CD14-positive monocyte (primary cell): ENCODE data around the gene RPTOR. TPM values are rescaled to one million over a fixed set of nuclear protein-coding genes. Genes with fewer than 3 reads are reported as not detected.

ENCODE experiments used
- DNase-seq, 3 donors: peaks; one replicate each; pipeline ENCODE4 v3.0.0-alpha.2; 2011 to 2022
- H2AFZ ChIP-seq: 2 replicates; pipeline ENCODE4 v1.6.0; 2012; ENCODE audit warnings: mild to moderate bottlenecking, low read depth, low read length, inconsistent platforms; ENCODE audit not compliant: insufficient read depth, poor library complexity, severe bottlenecking
- H3K27ac ChIP-seq, 2 donors: 1 replicate in 1 of 2; 2 replicates in 1 of 2; pipeline ENCODE4 v1.5.1; 2012 to 2013; ENCODE audit warnings: low read length in 2 of 2, control low read depth in 1 of 2, inconsistent platforms in 1 of 2, low read depth in 1 of 2, mild to moderate bottlenecking in 1 of 2
- H3K27me3 ChIP-seq, 2 donors: one replicate each; pipeline versions ENCODE4 v1.6.0 to v1.6.1; 2011 to 2013; ENCODE audit warnings: low read length in 2 of 2; ENCODE audit not compliant: control insufficient read depth in 2 of 2, insufficient read depth in 2 of 2
- H3K36me3 ChIP-seq, 2 donors: replicated peaks in 1 of 2; 1 replicate in 1 of 2; 2 replicates in 1 of 2; pipeline versions ENCODE4 v1.5.1 to v1.6.1; 2012 to 2013; ENCODE audit warnings: low read length in 2 of 2, control low read depth in 1 of 2, inconsistent platforms in 1 of 2, mild to moderate bottlenecking in 1 of 2; ENCODE audit not compliant: insufficient read depth in 2 of 2, control insufficient read depth in 1 of 2
- H3K4me1 ChIP-seq, 2 donors: 1 replicate in 1 of 2; 2 replicates in 1 of 2; pipeline versions ENCODE4 v1.5.1 to v1.6.1; 2012 to 2013; ENCODE audit warnings: low read length in 2 of 2, control low read depth in 1 of 2, inconsistent platforms in 1 of 2, mild to moderate bottlenecking in 1 of 2, moderate library complexity in 1 of 2; ENCODE audit not compliant: insufficient read depth in 2 of 2, control insufficient read depth in 1 of 2
- H3K4me2 ChIP-seq: replicated peaks from 2 replicates; pipeline ENCODE3; 2012; ENCODE audit warnings: low read length, moderate library complexity, mild to moderate bottlenecking; ENCODE audit not compliant: poor library complexity, severe bottlenecking; ENCODE audit errors: extremely low read depth
- H3K4me3 ChIP-seq, 3 experiments: fragments of 200-600 bp in 1 of 3; sonication (generic) in 1 of 3; replicated peaks in 1 of 3; 1 replicate in 2 of 3; 2 replicates in 1 of 3; pipeline ENCODE4 v1.5.1; 2011 to 2013; ENCODE audit warnings: low read length in 3 of 3, mild to moderate bottlenecking in 3 of 3, control low read depth in 2 of 3, low read depth in 2 of 3, inconsistent platforms in 1 of 3, moderate library complexity in 1 of 3
- H3K79me2 ChIP-seq: 2 replicates; pipeline ENCODE4 v1.6.0; 2012; ENCODE audit warnings: mild to moderate bottlenecking, control low read depth, inconsistent platforms, low read length, moderate library complexity; ENCODE audit not compliant: insufficient read depth
- H3K9ac ChIP-seq: 2 replicates; pipeline ENCODE4 v1.6.0; 2017; ENCODE audit warnings: low read length, mild to moderate bottlenecking; ENCODE audit not compliant: insufficient read depth, poor library complexity, severe bottlenecking
- H3K9me3 ChIP-seq, 2 donors: replicated peaks in 1 of 2; 1 replicate in 1 of 2; 2 replicates in 1 of 2; pipeline versions ENCODE4 v1.5.1 to v1.6.1; 2012 to 2013; ENCODE audit warnings: low read length in 2 of 2, control low read depth in 1 of 2; ENCODE audit not compliant: control insufficient read depth in 1 of 2, insufficient read depth in 1 of 2
- H4K20me1 ChIP-seq: 2 replicates; pipeline ENCODE4 v1.6.0; 2012; ENCODE audit warnings: mild to moderate bottlenecking, low read length, control low read depth, moderate library complexity; ENCODE audit not compliant: insufficient read depth
- H3K27ac Mint-ChIP-seq, 7 donors: one replicate each; pipeline ENCODE4 v1.8.0; 2020; ENCODE audit warnings: mild to moderate bottlenecking in 7 of 7, mixed read lengths in 7 of 7, moderate library complexity in 6 of 7, inconsistent platforms in 2 of 7
- H3K27me3 Mint-ChIP-seq, 3 donors: one replicate each; pipeline ENCODE4 v1.8.0; 2021 to 2022; ENCODE audit warnings: low read depth in 3 of 3, mild to moderate bottlenecking in 3 of 3, mixed read lengths in 3 of 3, moderate library complexity in 3 of 3, inconsistent platforms in 1 of 3
- H3K36me3 Mint-ChIP-seq, 2 donors: one replicate each; pipeline ENCODE4 v1.8.0; 2020; ENCODE audit warnings: mixed read lengths in 2 of 2, inconsistent platforms in 1 of 2, mild to moderate bottlenecking in 1 of 2
- H3K4me1 Mint-ChIP-seq: one replicate; pipeline ENCODE4 v1.8.0; 2020; ENCODE audit warnings: mild to moderate bottlenecking, mixed read lengths
- H3K4me3 Mint-ChIP-seq, 2 donors: one replicate each; pipeline ENCODE4 v1.8.0; 2020; ENCODE audit warnings: mild to moderate bottlenecking in 2 of 2, mixed read lengths in 2 of 2, moderate library complexity in 1 of 2
- H3K9me3 Mint-ChIP-seq, 7 donors: one replicate each; pipeline ENCODE4 v1.8.0; 2020 to 2022; ENCODE audit warnings: mixed read lengths in 7 of 7, mild to moderate bottlenecking in 6 of 7, moderate library complexity in 6 of 7, inconsistent platforms in 2 of 7
- CTCF ChIP-seq: fragments of 200-600 bp; IDR thresholded peaks from one replicate; pipeline ENCODE4 v1.8.0; 2022; ENCODE audit warnings: antibody characterized with exemption, mild to moderate bottlenecking
- WGBS: methylation state at CpG from one replicate; pipeline ENCODE4 v1.1.5; 2013; ENCODE audit warnings: missing lambda C conversion rate; ENCODE audit not compliant: insufficient coverage; 5-methylcytosine and 5-hydroxymethylcytosine counted together
- intact Hi-C, 2 donors: fragments of 100-400 bp; cut with micrococcal nuclease; formaldehyde crosslinking; loops; one replicate each; pipeline versions ENCODE4 v1.15.0 to v1.15.1; 2023
- polyA plus RNA-seq, 3 donors: library from polyadenylated mRNA; depleted of rRNA in 1 of 3; unstranded in 2 of 3; stranded (reverse) in 1 of 3; fragments of 300-500 nt in 2 of 3; fragments of >200 nt in 1 of 3; fragmentation: Illumina TruSeq in 2 of 3; gene quantifications; 1 replicate in 2 of 3; 2 replicates in 1 of 3; pipeline ENCODE4 v1.2.3, GENCODE V29; 2012 to 2021

The RPTOR gene
- polyA plus RNA-seq, 3 donors = 1.1 to 8.7 (median 2.6) TPM

GRCh38 chr17:80829166-80829813 is 284.7 kb downstream of the RPTOR start:
- Histone ChIP-seq H4K20me1 (no peaks in the 10 kb centered on the region), H3K4me2 (no peak overlapping the region), H3K4me3 (no peak overlapping the region), H3K36me3 (peaks cover 13 to 29% of the 10 kb centered on the region in 2 donors), H3K9me3 (no peaks in the 10 kb centered on the region), H3K4me1 (peaks cover 13 to 28% of the 10 kb centered on the region in 2 donors), H3K79me2 (no peaks in the 10 kb centered on the region), H3K27me3 (no peaks in the 10 kb centered on the region), H2AFZ (no peak overlapping the region), H3K9ac (no peak overlapping the region), H3K27ac (no peak overlapping the region)
- Mint-ChIP-seq H3K9me3 (peaks cover 0 to 3% (median 0%) of the 10 kb centered on the region in 7 donors), H3K36me3 (peaks cover 28 to 30% of the 10 kb centered on the region in 2 donors), H3K27me3 (peaks cover 0 to 2% (median 0%) of the 10 kb centered on the region in 3 donors), H3K4me1 (peaks cover 32% of the 10 kb centered on the region), H3K27ac (peak overlapping the region in 1 of 7 donors; percentile 15), H3K4me3 (no peak overlapping the region)
- no peak for DNase-seq
- no peak for TF ChIP-seq CTCF
- WGBS = 97% methylated on average over 11 of the region's 26 CpGs
- intact Hi-C loops = loop anchor here in 1 of 2 donors (10.0 kb wide), 1 partner anchor 146 kb away; no protein-coding TSS in a partner anchor

GRCh38 chr17:80830020-80830780 is 285.6 kb downstream of the RPTOR start:
- H3K27me3 ChIP-seq = no peaks in the 10 kb centered on the region
- Mint-ChIP-seq H3K9me3 (peaks cover 0 to 3% (median 0%) of the 10 kb centered on the region in 7 donors), H3K36me3 (peaks cover 22 to 25% of the 10 kb centered on the region in 2 donors), H3K4me3 (no peak overlapping the region), H3K27me3 (peaks cover 0 to 2% (median 0%) of the 10 kb centered on the region in 3 donors), H3K4me1 (peaks cover 32% of the 10 kb centered on the region), H3K27ac (peak overlapping the region in 1 of 7 donors; percentile 48)
- over 99% methylated on average over 23 of the region's 27 CpGs for WGBS
- H3K27ac ChIP-seq = no peak overlapping the region
- no peak for TF ChIP-seq CTCF
- intact Hi-C loops = no loop called here
- no peak overlapping the region for H3K9ac ChIP-seq
- peaks cover 10 to 20% of the 10 kb centered on the region in 2 donors for H3K36me3 ChIP-seq
- H3K4me1 ChIP-seq = peaks cover 13 to 28% of the 10 kb centered on the region in 2 donors
- DNase-seq = no peak
- no peaks in the 10 kb centered on the region for H4K20me1 ChIP-seq
- H3K4me2 ChIP-seq = no peak overlapping the region
- no peaks in the 10 kb centered on the region for H3K79me2 ChIP-seq
- no peaks in the 10 kb centered on the region for H3K9me3 ChIP-seq
- no peak overlapping the region for H3K4me3 ChIP-seq
- H2AFZ ChIP-seq = no peak overlapping the region
